B cell (primary cell): ENCODE results near the gene MRTFA. TPM values are rescaled to one million over a fixed set of nuclear protein-coding genes. Genes with fewer than 3 reads are reported as not detected.

Experiments used
- ATAC-seq: fragments of 200-7000 bp; cut with Tn5 transposase; one replicate; pipeline ENCODE4 v1.10.0; 2021; ENCODE audit warnings: low read depth, mild to moderate bottlenecking, moderate number of reproducible peaks, moderate library complexity
- CTCF ChIA-PET: fragments of 350-600 bp; sonication (Branson Sonifier 250); formaldehyde crosslinking; loops from one replicate; lab custom pipeline; 2021; ENCODE audit warnings: antibody characterized with exemption, inconsistent platforms; lab: Charles Lee
- POLR2A ChIA-PET: fragments of 350-600 bp; sonication (Branson Sonifier 250); formaldehyde crosslinking; loops from one replicate; lab custom pipeline; 2021; ENCODE audit warnings: antibody characterized with exemption; lab: Charles Lee
- DNase-seq: peaks from one replicate; pipeline ENCODE4 v3.0.0; 2013
- H2AFZ ChIP-seq: 2 replicates; pipeline ENCODE4 v1.6.1; 2012; ENCODE audit warnings: mild to moderate bottlenecking, low read depth, low read length; ENCODE audit not compliant: insufficient read depth, poor library complexity, severe bottlenecking
- H3K27ac ChIP-seq, 2 donors: 1 replicate in 1 of 2; 2 replicates in 1 of 2; pipeline ENCODE4 v1.5.1; 2012 to 2013; ENCODE audit warnings: low read length in 2 of 2, mild to moderate bottlenecking in 2 of 2, moderate library complexity in 1 of 2
- H3K27me3 ChIP-seq, 4 experiments: fragments of 200-600 bp in 1 of 4; sonication (generic) in 1 of 4; replicated peaks in 1 of 4; 1 replicate in 2 of 4; 2 replicates in 2 of 4; pipeline versions ENCODE4 v1.6.1 to v1.7.0; 2013 to 2016; ENCODE audit warnings: low read length in 3 of 4, mild to moderate bottlenecking in 2 of 4, mixed read lengths in 1 of 4, moderate library complexity in 1 of 4; ENCODE audit not compliant: insufficient read depth in 4 of 4, control insufficient read depth in 3 of 4; ENCODE audit errors: control extremely low read depth in 1 of 4
- H3K36me3 ChIP-seq, 2 experiments: replicated peaks in 1 of 2; 1 replicate in 1 of 2; 2 replicates in 1 of 2; pipeline versions ENCODE4 v1.6.1 to v1.7.1; 2013; ENCODE audit warnings: low read length in 1 of 2; ENCODE audit not compliant: insufficient read depth in 2 of 2, control insufficient read depth in 1 of 2; ENCODE audit errors: control extremely low read depth in 1 of 2, extremely low read depth in 1 of 2
- H3K4me1 ChIP-seq, 2 donors: fragments of 200-600 bp in 1 of 2; sonication (generic) in 1 of 2; 1 replicate in 1 of 2; 2 replicates in 1 of 2; pipeline versions ENCODE4 v1.5.1 to v1.6.1; 2013 to 2017; ENCODE audit warnings: low read length in 2 of 2; ENCODE audit not compliant: control insufficient read depth in 2 of 2, insufficient read depth in 2 of 2
- H3K4me2 ChIP-seq: replicated peaks from 2 replicates; pipeline ENCODE3; 2012; ENCODE audit warnings: mild to moderate bottlenecking, low read depth, low read length; ENCODE audit not compliant: poor library complexity, severe bottlenecking
- H3K4me3 ChIP-seq, 5 experiments: fragments of 200-600 bp in 1 of 5; sonication (generic) in 1 of 5; 1 replicate in 3 of 5; 2 replicates in 2 of 5; pipeline versions ENCODE4 v1.5.1 to v1.7.0; 2011 to 2016; ENCODE audit warnings: low read length in 4 of 5, mild to moderate bottlenecking in 4 of 5, low read depth in 2 of 5, control low read depth in 1 of 5, moderate library complexity in 1 of 5; ENCODE audit not compliant: insufficient read depth in 1 of 5; ENCODE audit errors: control extremely low read depth in 1 of 5, extremely low read depth in 1 of 5
- H3K79me2 ChIP-seq: fragments of 200-600 bp; sonication (generic); one replicate; pipeline ENCODE4 v1.6.0; 2016; ENCODE audit warnings: low read length; ENCODE audit not compliant: control insufficient read depth, insufficient read depth
- H3K9ac ChIP-seq: fragments of 200-600 bp; sonication (generic); 2 replicates; pipeline ENCODE4 v1.6.1; 2017; ENCODE audit warnings: mild to moderate bottlenecking, low read length, moderate library complexity
- H3K9me3 ChIP-seq, 3 donors: one replicate each; pipeline versions ENCODE4 v1.6.1 to v1.7.1; 2013; ENCODE audit warnings: low read length in 2 of 3; ENCODE audit not compliant: control insufficient read depth in 2 of 3, insufficient read depth in 1 of 3; ENCODE audit errors: control extremely low read depth in 1 of 3
- H4K20me1 ChIP-seq: 2 replicates; pipeline ENCODE4 v1.6.0; 2012; ENCODE audit warnings: mild to moderate bottlenecking, low read length; ENCODE audit not compliant: insufficient read depth, control insufficient read depth, poor library complexity, severe bottlenecking
- H3K27ac Mint-ChIP-seq: one replicate; pipeline ENCODE4 v1.8.0; 2021; ENCODE audit warnings: mixed read lengths
- H3K27me3 Mint-ChIP-seq: one replicate; pipeline ENCODE4 v1.8.0; 2021; ENCODE audit warnings: mixed read lengths
- H3K4me1 Mint-ChIP-seq: one replicate; pipeline ENCODE4 v1.8.0; 2021; ENCODE audit warnings: mixed read lengths
- H3K4me3 Mint-ChIP-seq: one replicate; pipeline ENCODE4 v1.8.0; 2021; ENCODE audit warnings: mixed read lengths
- H3K9me3 Mint-ChIP-seq: one replicate; pipeline ENCODE4 v1.8.0; 2022; ENCODE audit warnings: mixed read lengths; ENCODE audit not compliant: insufficient read depth
- EZH2 ChIP-seq: IDR thresholded peaks from 2 replicates; pipeline ENCODE4 v1.6.1; 2012; ENCODE audit warnings: borderline replicate concordance, low read depth, mild to moderate bottlenecking, moderate library complexity, low read length; ENCODE audit not compliant: insufficient read depth, poor library complexity, severe bottlenecking
- WGBS: methylation state at CpG from one replicate; pipeline ENCODE4 v1.1.5; 2013; ENCODE audit warnings: missing lambda C conversion rate; ENCODE audit not compliant: insufficient coverage; 5-methylcytosine and 5-hydroxymethylcytosine counted together
- intact Hi-C: fragments of 100-400 bp; cut with micrococcal nuclease; formaldehyde crosslinking; loops from one replicate; pipeline ENCODE4 v1.10.0; 2022
- polyA plus RNA-seq: library from polyadenylated mRNA; depleted of rRNA; stranded (reverse); fragments of >200 nt; gene quantifications from 2 replicates; pipeline ENCODE4 v1.2.3, GENCODE V29; 2012
- total RNA-seq, 2 donors: library from RNA; stranded (reverse); fragments of 120-200 nt in 1 of 2; gene quantifications; 1 replicate in 1 of 2; 2 replicates in 1 of 2; pipeline versions ENCODE4 v1.2.3 to v1.2.4, GENCODE V29; 2013 to 2022
- TF ChIP-seq, protein P1 (sequence below): fragments of 200-600 bp; IDR thresholded peaks from one replicate; pipeline ENCODE4 v1.8.0; 2022; ENCODE audit warnings: antibody characterized with exemption, mild to moderate bottlenecking

MRTFA gene
- total and polyA plus RNA-seq, 2 donors (not counting 1 experiment from before 2014, with no cell fraction given): 28.9 to 82.6 TPM

DNA sequence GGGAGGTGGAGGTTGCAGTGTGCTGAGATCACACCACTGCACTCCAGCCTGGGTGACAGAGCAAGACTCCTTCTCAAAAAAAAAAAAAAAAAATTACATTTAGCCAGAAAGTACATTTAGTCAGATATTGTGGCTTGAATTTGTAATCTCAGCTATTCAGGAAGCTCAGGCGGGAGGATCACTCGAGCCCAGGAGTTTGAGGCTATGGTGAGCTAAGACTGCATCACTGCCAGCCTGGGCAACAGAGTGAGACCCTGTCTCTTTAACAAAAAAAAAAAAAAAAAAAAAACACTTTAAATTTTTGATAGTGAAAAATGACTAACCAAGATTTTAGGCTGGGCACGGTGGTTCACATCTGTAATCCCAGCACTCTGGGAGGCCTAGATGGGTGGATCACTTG lies 27.3 kb downstream of the MRTFA start:
- no peak overlapping the region for H3K27ac Mint-ChIP-seq
- Histone ChIP-seq H3K9ac (no peak overlapping the region), H3K36me3 (no peaks in the 10 kb centered on the region), H3K4me1 (peaks cover 5 to 13% of the 10 kb centered on the region in 2 donors), H3K4me2 (no peak overlapping the region), H3K27ac (no peak overlapping the region), H3K9me3 (no peaks in the 10 kb centered on the region), H3K4me3 (no peak overlapping the region), H2AFZ (no peak overlapping the region), H3K27me3 (no peaks in the 10 kb centered on the region), H3K79me2 (peaks cover 89% of the 10 kb centered on the region), H4K20me1 (peaks cover 12% of the 10 kb centered on the region)
- no peak for TF ChIP-seq EZH2
- TF ChIP-seq, protein P1, sequence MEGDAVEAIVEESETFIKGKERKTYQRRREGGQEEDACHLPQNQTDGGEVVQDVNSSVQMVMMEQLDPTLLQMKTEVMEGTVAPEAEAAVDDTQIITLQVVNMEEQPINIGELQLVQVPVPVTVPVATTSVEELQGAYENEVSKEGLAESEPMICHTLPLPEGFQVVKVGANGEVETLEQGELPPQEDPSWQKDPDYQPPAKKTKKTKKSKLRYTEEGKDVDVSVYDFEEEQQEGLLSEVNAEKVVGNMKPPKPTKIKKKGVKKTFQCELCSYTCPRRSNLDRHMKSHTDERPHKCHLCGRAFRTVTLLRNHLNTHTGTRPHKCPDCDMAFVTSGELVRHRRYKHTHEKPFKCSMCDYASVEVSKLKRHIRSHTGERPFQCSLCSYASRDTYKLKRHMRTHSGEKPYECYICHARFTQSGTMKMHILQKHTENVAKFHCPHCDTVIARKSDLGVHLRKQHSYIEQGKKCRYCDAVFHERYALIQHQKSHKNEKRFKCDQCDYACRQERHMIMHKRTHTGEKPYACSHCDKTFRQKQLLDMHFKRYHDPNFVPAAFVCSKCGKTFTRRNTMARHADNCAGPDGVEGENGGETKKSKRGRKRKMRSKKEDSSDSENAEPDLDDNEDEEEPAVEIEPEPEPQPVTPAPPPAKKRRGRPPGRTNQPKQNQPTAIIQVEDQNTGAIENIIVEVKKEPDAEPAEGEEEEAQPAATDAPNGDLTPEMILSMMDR: no peak
- ATAC-seq (no peak), DNase-seq (no peak)
- H3K27me3 Mint-ChIP-seq: no peaks in the 10 kb centered on the region
- H3K9me3 Mint-ChIP-seq: no peaks in the 10 kb centered on the region
- CTCF ChIA-PET: interaction anchor here (0.7 to 1.3 kb wide), 2 partner anchors 8 to 37 kb away, joined by 4 read pairs; no protein-coding TSS in a partner anchor
- H3K4me3 Mint-ChIP-seq: no peak overlapping the region
- POLR2A ChIA-PET: interaction anchor here (0.7 kb wide), 1 partner anchor 29 kb away, joined by 5 read pairs; no protein-coding TSS in a partner anchor
- H3K4me1 Mint-ChIP-seq: peaks cover 49% of the 10 kb centered on the region
- intact Hi-C loops: no loop called here
- WGBS: 100% methylated on average over 1 of the region's 3 CpGs

DNA sequence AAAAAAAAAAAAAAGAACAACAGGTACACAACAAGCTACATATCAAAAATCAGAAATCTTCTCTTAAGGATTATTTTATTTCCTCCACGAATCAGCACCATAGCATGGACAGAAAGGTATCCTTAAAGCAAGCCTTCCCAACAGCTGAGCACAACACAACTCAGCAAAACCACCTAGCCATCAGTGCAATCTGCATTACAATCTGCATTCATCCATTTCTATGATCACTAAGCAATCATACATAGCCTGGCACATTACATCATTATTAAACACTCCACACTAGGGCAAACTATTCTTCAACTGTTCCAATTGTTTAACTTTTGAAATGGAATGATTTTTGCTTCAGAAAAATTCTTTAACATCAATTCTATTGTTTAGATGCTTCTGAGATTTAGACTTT lies 29.0 kb downstream of the MRTFA start:
- H3K27ac ChIP-seq: no peak overlapping the region
- no peaks in the 10 kb centered on the region for H3K27me3 ChIP-seq
- Mint-ChIP-seq H3K9me3 (no peaks in the 10 kb centered on the region), H3K27me3 (no peaks in the 10 kb centered on the region), H3K27ac (no peak overlapping the region), H3K4me3 (no peak overlapping the region), H3K4me1 (peaks cover 49% of the 10 kb centered on the region)
- H3K4me3 ChIP-seq: no peak overlapping the region
- H4K20me1 ChIP-seq: peaks cover 12% of the 10 kb centered on the region
- intact Hi-C loops: no loop called here
- ATAC-seq (no peak), DNase-seq (no peak)
- ChIA-PET CTCF (no interaction called here), POLR2A (no interaction called here)
- H3K79me2 ChIP-seq: peaks cover 81% of the 10 kb centered on the region
- 100% methylated on average over 1 of the region's 1 CpG for WGBS
- no peak overlapping the region for H3K4me2 ChIP-seq
- no peaks in the 10 kb centered on the region for H3K9me3 ChIP-seq
- no peak overlapping the region for H2AFZ ChIP-seq
- no peak overlapping the region for H3K9ac ChIP-seq
- H3K4me1 ChIP-seq: peaks cover 5 to 13% of the 10 kb centered on the region in 2 donors
- no peaks in the 10 kb centered on the region for H3K36me3 ChIP-seq
- TF ChIP-seq EZH2: no peak
- TF ChIP-seq, protein P1: no peak
